ENCODE data around the gene TRAF6.
"Not testable (repeated sequence)": the region's sequence is repeated elsewhere in the genome, so short reads cannot be mapped to it uniquely, and the experiment has no call there.

The TRAF6 gene

DNA sequence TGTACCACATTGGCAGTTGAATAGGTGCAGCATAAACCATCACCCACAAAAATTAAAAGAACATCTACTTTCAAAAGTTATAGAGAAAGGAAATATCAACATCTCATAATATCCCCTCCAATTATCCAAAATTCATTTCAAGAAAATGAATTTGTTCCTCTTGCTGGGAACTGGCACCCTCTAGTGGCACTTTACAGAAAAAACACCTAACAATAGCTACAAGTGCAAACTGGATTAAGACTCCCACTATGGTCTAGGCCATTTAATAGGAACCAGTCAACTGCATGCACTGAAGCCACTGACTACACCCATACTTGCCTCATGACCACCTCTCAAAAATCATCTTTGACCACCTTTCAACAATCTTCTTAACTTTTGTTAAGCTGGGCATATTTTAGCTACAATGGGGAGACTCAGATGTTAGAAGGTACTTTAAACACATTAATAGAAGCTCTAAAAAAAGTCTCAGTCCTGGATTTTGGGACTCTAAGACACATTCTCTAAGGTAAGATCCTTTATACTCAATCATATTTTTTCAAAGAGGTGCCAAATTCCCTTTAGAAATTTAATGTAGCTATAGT is 17.3 kb downstream of the TRAF6 start:
- DNase-seq (ENCODE audit: low read depth) = no peak

DNA sequence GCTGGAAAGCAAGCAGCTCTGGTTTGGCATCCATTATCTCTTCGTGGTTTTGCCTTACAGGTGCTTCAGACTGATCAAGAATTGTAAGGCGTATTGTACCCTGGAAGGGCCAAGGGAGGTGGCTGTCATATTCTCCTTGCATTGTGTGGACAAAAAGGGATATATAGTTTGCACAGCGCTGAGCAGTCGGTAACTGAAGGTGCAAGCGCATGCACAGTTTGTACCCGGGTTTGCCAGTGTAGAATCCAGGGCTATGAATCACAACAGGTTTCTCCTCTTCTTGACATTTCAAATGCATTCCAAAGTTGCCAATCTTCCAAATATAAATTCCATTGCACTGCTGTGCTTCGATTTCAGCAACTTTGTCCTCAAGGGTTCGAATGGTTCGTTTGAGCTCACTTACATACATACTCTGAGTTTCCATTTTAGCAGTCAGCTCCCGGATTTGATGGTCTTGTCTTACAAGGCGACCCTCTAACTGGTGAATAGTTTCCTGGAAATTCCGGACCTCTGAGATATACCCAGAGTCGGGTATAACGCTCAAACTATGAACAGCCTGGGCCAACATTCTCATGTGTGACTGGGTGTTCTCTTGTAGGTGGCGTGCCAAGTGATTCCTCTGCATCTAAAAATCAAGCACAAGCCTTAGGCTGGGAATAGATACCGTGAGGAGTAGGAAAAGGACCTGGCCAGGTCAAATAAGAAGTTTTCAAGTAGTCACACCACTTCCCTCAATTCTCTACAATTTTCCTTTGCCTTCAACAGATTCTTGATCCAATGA is 19.9 kb downstream of the TRAF6 start:
- DNase-seq (ENCODE audit: low read depth) = no peak

DNA sequence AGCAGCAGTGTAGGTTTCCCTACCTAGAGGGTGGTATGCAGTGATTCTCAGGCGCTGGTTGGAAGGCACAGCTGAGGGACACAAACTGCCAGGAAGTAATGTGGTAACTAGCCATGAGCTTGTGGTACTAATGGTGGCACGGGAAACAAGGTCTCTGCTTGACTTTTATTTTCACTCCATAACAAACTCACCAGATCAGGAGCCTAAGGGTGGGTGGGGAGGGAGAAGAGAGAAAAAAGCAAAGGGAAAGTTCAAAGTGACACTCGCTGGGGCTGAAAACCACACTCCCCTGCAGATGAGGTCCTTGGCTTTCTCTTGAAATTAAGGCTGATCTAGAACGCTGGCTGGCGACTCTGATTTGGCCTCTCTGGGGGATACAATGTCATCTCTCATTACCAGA is 22.0 kb downstream of the TRAF6 start:
- DNase-seq (ENCODE audit: low read depth) = no peak

DNA sequence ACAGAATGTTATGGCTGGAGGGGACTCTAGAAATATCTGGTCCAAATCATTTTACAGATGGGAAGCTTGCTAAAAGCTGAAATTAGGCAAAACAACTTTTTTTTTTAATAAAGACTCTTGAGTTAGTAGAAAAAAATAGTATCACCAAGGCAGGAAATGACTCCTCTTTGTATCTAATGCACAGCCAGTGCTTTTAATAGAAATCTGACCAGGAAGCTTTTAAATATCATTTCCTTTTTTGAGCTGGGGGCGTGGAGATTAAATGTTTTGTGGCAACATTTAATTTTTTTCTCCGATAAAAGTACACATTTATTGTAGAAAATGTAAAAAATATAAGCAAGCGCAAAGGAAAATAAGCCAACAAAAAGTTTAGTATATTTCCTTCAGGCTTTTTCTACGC is 22.5 kb downstream of the TRAF6 start:
- no peak for DNase-seq (ENCODE audit: low read depth)

DNA sequence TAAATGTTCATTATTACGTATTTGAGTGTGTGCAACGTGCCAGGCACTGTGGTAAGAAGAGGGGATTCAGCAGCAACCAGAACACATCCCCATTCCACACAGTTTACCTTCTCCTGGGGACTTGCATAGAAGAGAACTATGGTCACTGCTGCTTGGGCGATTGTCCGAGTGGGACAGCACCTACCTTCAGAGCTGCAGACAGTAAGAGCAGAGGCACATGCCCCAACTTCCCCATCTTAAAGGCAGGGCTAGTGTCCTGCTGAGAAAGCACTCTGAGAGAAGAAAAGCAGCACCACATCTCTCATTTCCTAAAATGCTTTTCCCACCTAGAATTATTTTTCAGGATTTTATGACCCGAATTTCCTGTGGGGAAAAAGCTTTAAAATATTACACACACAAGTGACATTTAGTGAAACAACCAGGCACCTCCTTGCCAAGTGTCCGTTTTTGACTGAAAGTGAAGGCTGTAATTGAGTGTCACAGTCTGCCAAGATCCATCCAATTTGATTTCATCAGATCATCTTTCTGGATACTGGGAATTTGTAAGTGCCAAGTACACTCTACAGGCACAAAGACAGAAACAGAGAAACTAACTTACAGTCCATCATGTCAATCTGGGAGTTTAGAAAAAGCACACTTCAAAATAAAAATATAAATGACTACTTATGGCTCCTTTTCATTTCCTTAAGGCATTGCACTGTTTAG is 24.6 kb downstream of the TRAF6 start:
- no peak for DNase-seq (ENCODE audit: low read depth)

DNA sequence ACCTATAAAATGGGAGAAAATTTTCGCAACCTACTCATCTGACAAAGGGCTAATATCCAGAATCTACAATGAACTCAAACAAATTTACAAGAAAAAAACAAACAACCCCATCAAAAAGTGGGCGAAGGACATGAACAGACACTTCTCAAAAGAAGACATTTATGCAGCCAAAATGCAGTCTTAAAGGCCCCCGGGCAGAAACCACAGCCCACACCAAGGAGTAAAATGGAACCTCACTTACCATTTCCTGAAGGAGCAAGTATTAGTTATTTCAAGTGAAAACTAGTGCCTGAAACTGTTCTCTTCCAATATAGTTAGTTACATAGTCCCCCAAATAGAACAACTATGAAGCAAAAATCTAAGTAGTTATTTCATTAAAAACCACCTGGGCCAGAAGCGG is 27.0 kb downstream of the TRAF6 start:
- DNase-seq (ENCODE audit: low read depth) = not testable (repeated sequence)

DNA sequence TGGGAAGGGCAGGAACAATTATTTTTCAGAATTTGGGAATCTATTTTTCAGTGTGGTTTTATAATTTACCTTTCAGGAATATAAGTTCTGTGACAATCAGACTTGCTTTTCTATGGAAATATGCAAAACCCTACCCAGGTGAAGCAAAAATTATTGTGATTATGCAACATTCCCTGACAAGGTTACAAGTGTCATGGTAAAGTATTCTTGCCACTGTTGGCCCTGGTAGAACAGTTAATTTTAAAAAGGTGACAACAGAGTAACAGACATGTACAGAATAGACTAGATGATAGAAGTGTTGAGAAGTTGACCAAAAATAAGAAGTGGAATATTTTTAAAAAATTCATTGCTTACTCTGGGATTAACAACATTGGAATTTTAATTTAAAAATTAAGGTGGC is 29.2 kb downstream of the TRAF6 start:
- DNase-seq (ENCODE audit: low read depth) = no peak

DNA sequence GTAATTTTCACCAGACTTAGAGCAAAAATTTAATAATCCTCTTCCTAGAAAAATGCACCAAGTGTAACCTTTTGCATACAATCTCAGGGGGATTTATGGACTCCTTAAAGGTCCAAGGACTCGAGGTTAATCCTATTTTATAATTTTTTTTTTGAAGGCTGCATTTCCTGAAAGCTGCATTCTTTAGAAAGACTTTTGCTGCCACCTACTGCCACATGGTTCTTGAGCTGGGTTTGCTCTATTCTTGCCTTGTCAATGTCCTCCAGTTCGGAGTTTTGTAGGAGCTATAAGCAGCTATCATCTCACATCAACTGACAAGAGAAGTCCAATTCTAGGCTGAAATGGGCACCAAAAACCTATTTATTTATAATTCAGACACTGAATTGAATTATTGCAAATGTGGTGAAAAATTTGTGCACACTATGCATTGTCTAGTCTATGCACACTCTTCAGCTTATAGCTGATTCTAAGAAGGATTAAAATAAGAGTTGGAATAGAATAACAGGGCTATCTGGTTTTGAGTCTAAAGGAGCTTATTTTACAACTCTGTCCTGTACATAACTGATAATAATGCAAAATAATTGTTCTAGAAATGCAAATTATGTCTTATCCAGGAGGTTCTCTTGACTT is 31.3 kb downstream of the TRAF6 start:
- no peak for DNase-seq (ENCODE audit: low read depth)

DNA sequence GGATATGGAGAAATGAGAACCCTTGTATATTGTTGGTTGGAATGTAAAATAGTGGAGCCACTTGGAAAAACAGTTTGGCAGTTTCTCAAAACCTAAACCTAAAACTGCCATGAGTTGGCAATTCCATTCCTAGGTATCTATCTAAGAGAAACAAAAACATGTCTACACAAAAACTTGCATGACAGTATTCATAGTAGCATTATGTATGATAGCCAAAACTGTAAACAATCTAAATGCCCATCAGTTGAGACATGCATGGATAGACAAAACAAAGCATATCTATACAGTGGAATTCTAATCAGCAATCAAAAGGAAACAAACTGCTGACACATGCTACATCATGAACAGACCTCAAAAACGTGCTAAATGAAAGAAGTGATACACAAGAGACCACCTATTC is 34.9 kb downstream of the TRAF6 start:
- DNase-seq (ENCODE audit: low read depth) = no peak

DNA sequence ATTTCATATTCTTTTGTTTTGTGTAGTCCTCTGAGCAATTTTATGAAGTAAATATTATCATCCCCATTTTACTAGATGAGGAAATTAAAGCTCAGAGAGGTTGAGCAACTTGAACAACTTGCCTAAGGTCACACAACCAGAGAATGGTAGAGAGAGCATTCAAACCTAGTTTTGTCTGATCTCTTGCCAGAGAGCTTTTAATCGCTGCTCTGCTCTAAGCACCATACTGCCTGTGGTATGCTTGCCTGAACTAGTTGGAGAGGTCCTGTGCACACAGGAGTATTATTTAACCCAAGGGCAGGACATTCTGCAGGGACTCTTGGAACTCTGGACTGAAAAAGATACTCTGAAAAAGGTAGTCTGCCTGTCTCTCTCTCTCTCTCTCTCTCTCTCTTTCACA is 38.5 kb downstream of the TRAF6 start:
- DNase-seq (ENCODE audit: low read depth) = no peak

DNA sequence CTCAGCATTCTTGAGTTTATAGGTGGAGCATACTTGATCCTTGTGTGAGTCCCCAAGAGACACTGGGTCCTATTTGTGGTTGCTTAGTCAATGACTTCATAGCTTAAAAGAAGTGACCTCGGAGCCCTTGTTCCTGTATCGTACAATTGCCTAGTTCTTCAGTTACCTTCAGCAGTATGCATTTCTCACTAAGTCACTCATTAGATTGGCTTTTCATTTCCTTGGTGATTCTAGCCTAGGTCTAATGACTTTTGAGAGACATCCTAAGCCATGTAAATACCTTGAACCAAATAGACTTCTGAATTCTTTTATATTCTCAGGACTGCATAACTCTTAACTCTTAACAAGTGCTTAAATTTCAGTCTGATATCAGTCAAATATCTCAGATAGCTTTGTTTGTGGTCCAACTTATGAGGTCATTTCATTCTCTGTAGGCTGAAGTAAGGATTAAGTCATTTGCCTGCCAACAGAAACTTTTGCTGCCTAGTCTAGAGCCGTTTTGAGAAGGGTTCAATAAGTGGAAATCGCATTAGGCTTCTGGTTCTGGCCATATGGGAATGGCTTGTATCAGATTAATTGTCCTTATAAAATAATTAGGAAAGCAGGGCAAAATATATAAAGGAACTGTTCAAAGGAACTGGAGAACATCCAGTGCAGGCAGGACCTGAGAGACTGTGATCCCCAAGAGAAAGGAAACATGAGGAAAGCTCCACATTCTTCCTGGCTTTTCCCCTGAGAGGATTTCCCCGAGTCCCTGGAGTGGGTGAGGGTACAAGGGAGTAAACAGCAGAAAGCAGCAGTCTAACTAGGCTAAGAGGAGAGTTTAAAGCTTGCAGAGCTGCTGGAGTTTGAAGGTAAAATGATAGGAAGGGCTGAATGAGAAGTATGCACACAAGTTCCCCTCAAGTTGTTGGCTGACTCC is 39.9 kb downstream of the TRAF6 start:
- DNase-seq (ENCODE audit: low read depth) = no peak

DNA sequence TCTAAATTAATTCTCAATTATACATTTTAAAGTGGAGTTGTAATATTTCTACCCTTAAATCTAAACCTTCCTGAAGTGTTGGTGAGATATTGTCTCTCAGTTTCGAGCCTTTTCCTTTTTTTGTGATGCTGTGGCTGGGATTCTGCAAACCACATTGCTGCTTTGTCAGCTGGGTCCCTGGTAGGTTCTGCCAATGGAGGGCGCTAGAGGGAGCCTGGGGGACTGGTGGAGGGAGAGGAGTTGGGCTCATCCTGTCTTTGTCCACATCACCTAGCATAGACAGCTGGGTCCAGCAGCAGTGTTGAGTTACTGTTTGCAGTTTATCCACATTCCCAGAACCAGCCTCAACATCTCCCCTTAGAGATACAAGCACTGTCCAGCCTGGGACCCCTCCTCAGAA is 41.0 kb downstream of the TRAF6 start:
- no peak for DNase-seq (ENCODE audit: low read depth)

DNA sequence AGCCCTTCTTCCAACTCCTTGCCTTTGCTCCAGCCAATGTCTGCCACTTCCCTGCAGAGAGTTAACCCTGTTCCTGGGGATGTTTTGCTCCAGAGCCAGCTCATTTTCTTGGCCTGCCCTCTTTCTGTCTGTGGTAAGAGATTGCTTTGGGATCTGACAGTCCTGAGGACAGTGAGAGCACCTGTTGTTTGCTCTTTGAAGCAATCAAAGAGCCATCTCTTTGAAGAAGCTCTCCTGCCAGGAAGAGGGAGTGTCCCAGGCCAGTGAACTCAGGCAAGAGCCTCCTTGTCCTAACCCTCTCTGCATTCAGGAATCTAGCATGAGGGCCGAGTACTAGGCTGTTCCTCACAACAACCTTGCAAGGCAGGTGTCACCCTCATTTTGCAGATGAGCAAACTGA is 42.2 kb downstream of the TRAF6 start:
- DNase-seq (ENCODE audit: low read depth) = no peak

DNA sequence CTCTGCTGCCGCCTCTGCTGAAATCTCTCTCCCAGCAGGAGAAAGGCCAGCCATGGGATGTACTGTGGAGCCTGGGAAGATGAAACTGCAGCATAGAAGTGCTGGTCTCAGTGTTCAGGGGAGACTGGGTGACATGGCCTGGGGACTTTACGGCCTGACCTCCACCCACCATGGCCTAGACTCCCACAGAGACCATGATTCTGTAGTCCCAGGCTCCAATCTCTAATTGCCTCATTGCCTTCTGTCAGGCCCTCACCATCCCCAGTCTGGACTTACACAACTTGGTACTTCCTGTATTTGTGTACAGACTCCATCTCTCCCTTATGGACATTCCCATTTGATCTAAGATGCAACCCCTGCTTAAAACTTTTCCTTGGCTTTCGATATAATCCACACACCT is 43.1 kb downstream of the TRAF6 start:
- no peak for DNase-seq (ENCODE audit: low read depth)

DNA sequence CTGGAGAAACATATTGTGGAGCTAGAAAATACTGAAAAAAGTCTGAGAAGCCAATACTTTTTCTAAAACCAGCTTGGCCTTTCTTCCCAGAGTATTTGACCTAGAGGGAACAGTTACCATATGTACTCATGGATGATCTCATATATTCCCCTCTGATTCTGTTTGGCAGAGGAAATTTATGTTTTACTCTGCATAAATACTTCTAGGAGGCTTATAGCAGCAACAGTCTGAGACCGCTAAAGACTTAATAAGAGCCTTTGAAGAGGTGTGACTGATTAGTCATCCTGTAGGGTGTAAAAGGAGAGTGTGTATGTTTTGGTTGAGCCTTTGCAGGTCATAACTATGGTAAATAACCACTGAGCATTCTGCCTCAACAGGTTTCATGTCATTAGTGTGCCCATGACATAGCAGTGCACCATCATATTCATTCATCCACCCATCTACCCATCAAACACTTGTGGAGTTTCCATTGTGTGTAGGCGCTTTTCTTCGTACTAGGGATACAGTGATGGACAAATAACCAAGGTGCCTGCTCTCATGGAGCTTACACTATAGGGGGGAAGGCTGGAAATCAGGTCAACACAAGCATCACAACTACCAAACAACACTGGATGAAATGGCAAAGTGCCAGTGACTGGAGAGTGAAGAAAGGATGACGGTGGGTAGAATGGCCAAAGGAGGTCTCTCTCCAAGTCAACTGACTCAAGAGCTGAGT is 44.5 kb downstream of the TRAF6 start:
- DNase-seq (ENCODE audit: low read depth) = no peak

DNA sequence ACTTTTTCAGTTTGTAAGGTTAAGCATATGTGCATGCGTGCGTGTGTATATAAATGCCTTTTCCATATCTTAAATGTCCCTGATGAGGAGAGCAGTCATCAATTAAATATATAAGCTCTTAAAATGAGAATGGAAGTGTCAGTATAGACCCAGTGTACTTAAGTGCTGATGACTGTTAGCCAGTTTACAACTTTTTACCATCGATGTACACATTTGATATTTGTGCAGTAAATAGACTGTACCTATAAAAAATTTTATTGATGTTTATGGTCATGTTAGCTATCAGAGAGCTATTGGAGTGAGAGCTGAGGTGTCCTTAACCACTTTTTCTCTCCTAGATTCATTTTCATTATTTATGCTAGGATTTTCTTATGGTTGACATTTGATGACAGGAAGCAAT is 45.4 kb downstream of the TRAF6 start:
- no peak for DNase-seq (ENCODE audit: low read depth)

DNA sequence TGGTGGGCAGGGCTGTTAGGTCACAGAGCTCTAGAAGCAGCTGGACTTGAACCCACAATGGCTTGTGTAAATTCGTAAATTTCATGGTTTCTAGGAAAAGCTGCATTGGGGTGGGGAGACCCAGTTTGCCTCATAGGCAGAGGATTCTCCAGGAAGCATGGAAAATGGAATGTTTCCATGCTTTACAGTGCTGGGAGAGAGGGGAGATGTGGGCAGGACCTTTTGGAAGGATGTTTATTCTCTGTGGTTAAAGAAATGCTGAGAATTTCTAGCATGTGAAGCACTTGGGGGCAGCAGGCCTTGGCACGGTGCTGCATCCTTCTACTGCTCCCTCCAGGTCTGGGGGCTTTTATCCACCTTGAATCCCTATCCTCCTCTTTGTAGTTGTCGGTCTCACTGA is 46.3 kb downstream of the TRAF6 start:
- DNase-seq (ENCODE audit: low read depth) = no peak

DNA sequence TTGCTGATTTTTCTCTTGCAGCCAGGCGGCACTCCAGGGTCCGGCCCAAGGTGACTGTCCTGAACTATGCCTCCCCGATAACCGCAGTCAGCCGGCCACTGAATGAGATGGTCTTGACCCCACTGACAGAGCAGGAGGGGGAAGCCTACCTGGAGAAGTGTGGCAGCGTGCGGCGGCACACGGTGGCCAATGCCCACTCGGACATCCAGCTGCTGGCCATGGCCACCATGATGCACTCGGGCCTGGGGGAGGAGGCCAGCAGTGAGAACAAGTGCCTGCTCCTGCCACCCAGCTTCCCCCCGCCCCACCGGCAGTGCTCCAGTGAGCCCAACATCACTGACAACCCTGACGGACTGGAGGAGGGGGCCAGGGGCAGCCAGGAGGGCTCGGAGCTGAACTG is 47.8 kb downstream of the TRAF6 start:
- no peak for DNase-seq (ENCODE audit: low read depth)

DNA sequence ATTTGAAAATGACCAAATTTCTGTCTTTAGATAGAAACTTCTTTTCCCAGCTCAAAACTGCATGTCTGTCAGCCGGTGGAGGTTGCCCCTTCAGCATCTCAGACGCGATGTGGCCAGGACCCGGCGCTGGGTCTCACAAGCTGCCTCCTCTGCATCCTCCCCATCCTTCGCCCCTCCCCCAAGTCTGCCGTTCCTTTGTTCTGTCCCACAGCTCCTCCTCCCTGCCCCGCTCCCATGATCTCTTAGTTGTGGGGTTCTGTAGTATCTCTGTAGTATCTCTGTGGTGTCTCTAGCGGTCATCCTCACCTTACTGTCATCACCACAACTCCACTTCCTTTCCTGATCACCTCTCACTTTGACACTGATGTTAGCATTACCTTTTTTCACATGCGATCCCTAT is 49.9 kb downstream of the TRAF6 start:
- DNase-seq (ENCODE audit: low read depth) = no peak

DNA sequence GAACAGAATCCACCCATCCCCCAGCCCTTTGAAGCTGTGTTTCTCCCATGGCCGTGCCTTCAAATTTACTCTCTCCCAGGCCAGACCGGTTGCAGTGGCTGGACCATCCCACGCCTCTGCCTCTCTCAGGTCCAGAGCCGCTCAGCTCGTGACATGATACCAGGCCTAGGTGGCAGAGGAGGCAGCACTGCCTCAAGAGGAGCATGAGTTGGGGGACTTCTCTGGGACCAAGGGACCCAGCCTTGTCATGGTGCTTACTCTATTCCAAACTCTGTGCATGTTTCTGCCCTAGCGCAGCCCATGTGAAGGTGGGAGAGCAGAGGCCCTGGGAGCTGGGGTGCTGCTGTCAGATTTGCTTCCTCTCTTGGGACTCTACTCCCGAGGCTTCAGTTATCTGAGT is 51.0 kb downstream of the TRAF6 start:
- no peak for DNase-seq (ENCODE audit: low read depth)

Data from T follicular helper cell (primary cell).